Measurements from ENCODE around the gene SBF2.

Gene SBF2

DNA sequence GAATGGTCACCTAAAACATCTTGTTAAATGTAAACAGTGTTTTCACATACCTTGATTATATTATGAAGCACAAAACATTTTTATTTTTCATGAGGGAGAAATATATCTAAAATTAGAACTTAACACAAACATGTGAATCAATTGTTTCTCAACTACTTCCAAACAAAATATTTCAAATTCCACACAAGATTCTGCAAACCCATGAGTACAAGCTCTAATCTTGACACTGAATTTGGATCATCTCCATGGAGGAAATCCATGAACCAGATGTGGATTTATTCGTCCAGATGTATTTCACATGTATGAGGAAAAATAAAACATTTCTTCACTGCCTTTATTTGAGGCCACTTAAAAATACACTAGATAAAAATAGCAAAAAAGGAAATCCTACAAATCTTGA lies 184.2 kb downstream of the SBF2 start:
- H3K4me3 ChIP-seq (ENCODE audit: low read depth, low read length), result no peak overlapping the region
- TF ChIP-seq, protein P1, sequence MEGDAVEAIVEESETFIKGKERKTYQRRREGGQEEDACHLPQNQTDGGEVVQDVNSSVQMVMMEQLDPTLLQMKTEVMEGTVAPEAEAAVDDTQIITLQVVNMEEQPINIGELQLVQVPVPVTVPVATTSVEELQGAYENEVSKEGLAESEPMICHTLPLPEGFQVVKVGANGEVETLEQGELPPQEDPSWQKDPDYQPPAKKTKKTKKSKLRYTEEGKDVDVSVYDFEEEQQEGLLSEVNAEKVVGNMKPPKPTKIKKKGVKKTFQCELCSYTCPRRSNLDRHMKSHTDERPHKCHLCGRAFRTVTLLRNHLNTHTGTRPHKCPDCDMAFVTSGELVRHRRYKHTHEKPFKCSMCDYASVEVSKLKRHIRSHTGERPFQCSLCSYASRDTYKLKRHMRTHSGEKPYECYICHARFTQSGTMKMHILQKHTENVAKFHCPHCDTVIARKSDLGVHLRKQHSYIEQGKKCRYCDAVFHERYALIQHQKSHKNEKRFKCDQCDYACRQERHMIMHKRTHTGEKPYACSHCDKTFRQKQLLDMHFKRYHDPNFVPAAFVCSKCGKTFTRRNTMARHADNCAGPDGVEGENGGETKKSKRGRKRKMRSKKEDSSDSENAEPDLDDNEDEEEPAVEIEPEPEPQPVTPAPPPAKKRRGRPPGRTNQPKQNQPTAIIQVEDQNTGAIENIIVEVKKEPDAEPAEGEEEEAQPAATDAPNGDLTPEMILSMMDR (IDR thresholded peaks at IDR 0.05; ENCODE audit: low read depth, low read length), result no peak

DNA sequence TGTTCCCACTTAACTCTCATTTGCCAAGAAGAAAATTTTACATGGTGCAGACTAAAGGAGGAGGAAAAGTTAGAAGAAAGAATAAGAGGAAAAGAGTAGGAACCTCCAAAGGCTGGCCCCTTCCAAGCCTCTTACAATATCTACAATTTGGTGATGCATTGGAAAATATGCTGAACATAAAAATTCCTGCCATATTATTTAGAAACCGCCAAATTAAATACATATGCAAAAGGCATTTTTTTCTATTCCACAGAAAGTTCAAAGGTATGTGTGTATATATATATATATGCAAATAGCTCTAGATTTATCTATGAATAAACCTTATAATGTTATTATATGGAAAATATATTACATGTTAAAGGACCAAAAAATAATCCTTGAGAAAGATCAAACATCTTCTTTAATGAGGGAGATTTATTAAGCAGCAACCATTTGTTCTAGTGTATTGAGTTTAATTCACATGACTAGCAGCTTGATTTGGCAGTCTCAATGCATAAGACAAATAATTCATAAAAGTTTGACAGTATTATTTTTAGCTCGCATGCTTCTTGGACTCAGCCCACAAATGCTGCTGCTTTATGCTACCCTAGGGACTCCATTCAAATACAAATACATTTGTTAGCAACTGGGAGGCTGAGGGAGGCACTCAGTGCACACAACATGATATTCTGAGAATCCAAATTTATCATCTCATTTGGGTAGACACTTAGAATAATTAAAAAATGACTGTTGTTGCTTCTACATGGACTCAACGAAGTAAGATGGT lies 184.9 kb downstream of the SBF2 start:
- no peak overlapping the region for H3K4me3 ChIP-seq (ENCODE audit: low read depth, low read length)
- TF ChIP-seq, protein P1 (IDR thresholded peaks at IDR 0.05; ENCODE audit: low read depth, low read length), result no peak

DNA sequence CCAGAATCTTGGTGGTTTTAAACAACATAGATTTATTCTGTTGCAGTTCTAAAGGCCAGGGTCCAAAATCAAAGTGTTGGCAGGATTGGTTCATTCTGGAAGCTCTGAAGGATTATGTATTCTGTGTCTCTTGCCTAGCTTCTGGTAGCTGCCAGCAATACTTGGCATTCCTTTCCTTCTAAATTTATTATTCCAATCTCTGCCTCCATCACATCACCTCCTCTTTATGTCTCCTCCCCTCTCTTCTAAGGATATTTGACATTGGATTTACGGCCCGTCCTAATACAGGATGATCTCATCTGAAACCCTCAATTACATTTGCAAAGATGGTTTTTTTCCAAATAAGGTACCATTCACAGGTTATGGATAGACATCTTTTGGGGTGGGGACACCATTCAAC lies 186.5 kb downstream of the SBF2 start:
- H3K4me3 ChIP-seq (ENCODE audit: low read depth, low read length), result no peak overlapping the region
- TF ChIP-seq, protein P1 (IDR thresholded peaks at IDR 0.05; ENCODE audit: low read depth, low read length), result no peak

DNA sequence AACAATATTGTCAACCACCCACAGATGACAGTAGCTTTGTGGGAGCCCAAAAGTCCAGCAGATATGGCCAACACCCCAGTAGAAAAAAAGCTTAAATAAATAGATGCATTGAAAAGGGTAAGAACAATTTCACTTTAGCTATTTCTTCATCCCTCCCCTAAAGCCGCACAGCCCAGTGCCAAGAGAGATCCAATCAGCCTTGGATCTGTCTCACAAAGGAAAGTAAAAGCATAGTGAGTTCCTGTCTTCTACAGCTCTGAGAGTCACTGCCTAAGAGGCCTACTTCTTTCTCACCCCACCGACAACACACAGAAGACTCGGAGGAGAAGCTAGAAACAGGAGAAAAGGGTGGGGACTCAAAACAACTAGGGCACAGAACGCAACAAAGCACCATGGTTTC lies 196.4 kb downstream of the SBF2 start:
- TF ChIP-seq, protein P1 (IDR thresholded peaks at IDR 0.05; ENCODE audit: low read depth, low read length), result no peak
- H3K4me3 ChIP-seq (ENCODE audit: low read depth, low read length), result no peak overlapping the region

DNA sequence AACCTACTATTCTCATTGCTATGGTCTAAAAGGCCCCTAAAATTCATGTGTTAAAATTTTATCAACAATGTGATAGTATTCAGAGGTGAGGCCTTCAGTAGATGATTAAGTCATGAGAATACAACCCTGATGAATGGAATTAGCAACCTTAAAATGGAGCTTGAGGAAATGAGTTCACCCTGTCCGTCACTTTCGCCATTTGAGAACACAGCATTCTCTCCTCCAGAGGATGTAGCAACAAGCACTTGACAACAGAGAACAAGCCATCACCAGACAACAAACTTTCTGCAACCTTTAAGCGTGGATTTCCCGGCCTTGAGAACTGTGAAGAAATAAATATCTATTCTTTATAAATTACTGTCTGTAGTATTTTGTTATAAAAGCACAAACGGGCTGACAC lies 197.0 kb downstream of the SBF2 start:
- H3K4me3 ChIP-seq (ENCODE audit: low read depth, low read length), result no peak overlapping the region
- TF ChIP-seq, protein P1 (IDR thresholded peaks at IDR 0.05; ENCODE audit: low read depth, low read length), result no peak

DNA sequence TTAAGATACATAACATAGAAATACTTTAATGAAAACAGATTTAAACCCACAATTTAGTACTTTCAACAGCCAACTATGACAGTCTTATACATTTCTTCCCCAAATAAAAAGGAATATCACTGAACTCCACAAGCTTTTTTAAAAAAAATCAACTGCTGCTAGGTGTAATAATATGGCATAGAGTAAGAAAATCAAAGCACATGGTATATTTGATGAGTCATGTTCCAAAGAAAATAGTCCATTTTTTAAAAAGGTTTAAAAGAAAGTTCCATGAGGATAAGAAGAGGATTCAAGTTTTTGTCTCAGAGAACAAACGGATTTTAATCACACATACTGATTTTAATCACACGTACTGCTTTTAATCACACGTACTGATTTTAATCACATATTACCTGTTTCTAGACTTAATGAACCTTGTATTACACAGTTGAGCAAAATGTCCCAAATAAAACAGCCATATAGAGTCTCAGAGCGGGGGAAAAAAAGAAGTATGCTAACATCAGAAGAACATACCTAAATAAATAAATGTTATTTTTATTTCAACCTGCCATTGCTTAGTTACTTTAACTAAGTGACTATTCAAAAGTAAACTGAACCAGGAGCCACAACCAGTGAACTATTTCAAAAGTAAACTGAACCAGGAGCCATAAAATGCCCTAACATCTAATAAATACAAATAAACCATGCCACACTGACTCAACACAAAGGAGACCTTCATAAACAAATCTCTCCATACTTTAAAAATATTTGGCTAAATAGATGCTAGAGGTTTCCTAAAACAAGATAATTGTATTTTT lies 198.4 kb downstream of the SBF2 start:
- TF ChIP-seq, protein P1 (IDR thresholded peaks at IDR 0.05; ENCODE audit: low read depth, low read length), result no peak
- H3K4me3 ChIP-seq (ENCODE audit: low read depth, low read length), result no peak overlapping the region

DNA sequence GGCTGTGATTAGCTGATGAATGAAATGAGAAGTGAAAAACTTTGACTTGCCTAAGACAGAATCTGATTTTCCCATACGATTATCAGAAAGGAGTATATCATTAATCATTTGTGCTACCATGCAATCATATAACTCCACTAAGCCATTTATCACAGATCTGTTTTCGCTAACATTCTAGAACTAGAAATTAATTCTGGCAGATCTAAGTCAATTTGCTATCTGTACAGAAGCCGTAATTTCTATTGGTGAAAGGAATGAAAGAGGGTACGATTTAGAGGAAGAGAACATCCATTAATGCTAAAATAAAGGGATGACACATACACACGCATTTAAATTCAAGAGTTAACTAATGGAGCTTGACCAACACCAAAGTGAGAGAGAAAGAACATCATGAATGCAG lies 201.6 kb downstream of the SBF2 start:
- H3K4me3 ChIP-seq (ENCODE audit: low read depth, low read length), result no peak overlapping the region
- TF ChIP-seq, protein P1 (IDR thresholded peaks at IDR 0.05; ENCODE audit: low read depth, low read length), result no peak

Measured in WI38 (cell line).